H9 (cell line): ENCODE results near the gene TRIM59. TPM values are rescaled to one million over a fixed set of nuclear protein-coding genes. Genes with fewer than 3 reads are reported as not detected.

Source experiments
- DNase-seq: peaks from one replicate; pipeline ENCODE4 v3.0.0-alpha.2; 2017
- H2AFZ ChIP-seq: one replicate; pipeline ENCODE4 v1.6.1; 2013; ENCODE audit warnings: mild to moderate bottlenecking, low read length, control low read depth, moderate library complexity
- H2AK5ac ChIP-seq: 2 replicates; pipeline ENCODE4 v1.6.1; 2013; ENCODE audit warnings: low read length, control low read depth, mixed read lengths; ENCODE audit not compliant: insufficient read length
- H2BK120ac ChIP-seq: one replicate; pipeline ENCODE4 v1.6.1; 2013; ENCODE audit warnings: low read depth, mild to moderate bottlenecking, low read length, control low read depth, inconsistent platforms; ENCODE audit not compliant: poor library complexity, severe bottlenecking
- H2BK12ac ChIP-seq: 2 replicates; pipeline ENCODE4 v1.6.1; 2013; ENCODE audit warnings: low read length, control low read depth, mixed read lengths, low read depth; ENCODE audit not compliant: insufficient read length
- H2BK15ac ChIP-seq: 2 replicates; pipeline ENCODE4 v1.6.1; 2013; ENCODE audit warnings: low read depth, low read length, control low read depth
- H2BK20ac ChIP-seq: one replicate; pipeline ENCODE4 v1.6.1; 2013; ENCODE audit warnings: low read depth, mild to moderate bottlenecking, low read length, control low read depth, inconsistent platforms; ENCODE audit not compliant: poor library complexity, severe bottlenecking
- H2BK5ac ChIP-seq: 2 replicates; pipeline ENCODE4 v1.6.1; 2013; ENCODE audit warnings: low read length, control low read depth, mixed read lengths; ENCODE audit not compliant: insufficient read length
- H3K14ac ChIP-seq: 2 replicates; pipeline ENCODE4 v1.6.1; 2013; ENCODE audit warnings: low read length, control low read depth; ENCODE audit not compliant: insufficient read depth
- H3K18ac ChIP-seq: 2 replicates; pipeline ENCODE4 v1.6.1; 2013; ENCODE audit warnings: low read depth, mild to moderate bottlenecking, mixed read lengths, low read length, control low read depth; ENCODE audit not compliant: insufficient read length
- H3K23ac ChIP-seq: 2 replicates; pipeline ENCODE4 v1.6.1; 2013; ENCODE audit warnings: low read length, control low read depth, mixed read lengths, low read depth; ENCODE audit not compliant: insufficient read length
- H3K23me2 ChIP-seq: 2 replicates; pipeline ENCODE4 v1.6.1; 2013; ENCODE audit warnings: low read depth, mild to moderate bottlenecking, mixed read lengths, low read length, control low read depth; ENCODE audit not compliant: insufficient read length, poor library complexity, severe bottlenecking
- H3K27ac ChIP-seq: 2 replicates; pipeline ENCODE4 v1.5.1; 2013; ENCODE audit warnings: low read length, control low read depth, mixed read lengths, low read depth; ENCODE audit not compliant: insufficient read length
- H3K27me3 ChIP-seq: 2 replicates; pipeline ENCODE4 v1.6.1; 2013; ENCODE audit warnings: low read length, control low read depth, inconsistent platforms; ENCODE audit not compliant: insufficient read depth
- H3K4ac ChIP-seq: 2 replicates; pipeline ENCODE4 v1.6.1; 2013; ENCODE audit warnings: low read depth, mild to moderate bottlenecking, control low read depth, inconsistent platforms, low read length, moderate library complexity
- H3K4me1 ChIP-seq: 2 replicates; pipeline ENCODE4 v1.6.1; 2013; ENCODE audit warnings: low read length, control low read depth, inconsistent platforms; ENCODE audit not compliant: insufficient read depth
- H3K4me2 ChIP-seq: 2 replicates; pipeline ENCODE4 v1.6.1; 2013; ENCODE audit warnings: low read length, control low read depth, mixed read lengths; ENCODE audit not compliant: insufficient read length, insufficient read depth
- H3K56ac ChIP-seq: 2 replicates; pipeline ENCODE4 v1.6.1; 2013; ENCODE audit warnings: low read depth, mild to moderate bottlenecking, mixed read lengths, low read length, control low read depth; ENCODE audit not compliant: insufficient read length
- H3K79me1 ChIP-seq: 2 replicates; pipeline ENCODE4 v1.6.1; 2013; ENCODE audit warnings: low read depth, mild to moderate bottlenecking, moderate library complexity, low read length, control low read depth, inconsistent platforms; ENCODE audit not compliant: insufficient read depth, poor library complexity, severe bottlenecking
- H3K79me2 ChIP-seq: 2 replicates; pipeline ENCODE4 v1.6.1; 2013; ENCODE audit warnings: low read length, control low read depth, inconsistent platforms; ENCODE audit not compliant: insufficient read depth
- H3K9ac ChIP-seq: 2 replicates; pipeline ENCODE4 v1.6.1; 2013; ENCODE audit warnings: low read length, control low read depth, mixed read lengths; ENCODE audit not compliant: insufficient read length; ENCODE audit errors: extremely low read depth
- H3K9me3 ChIP-seq: one replicate; pipeline ENCODE4 v1.6.1; 2013; ENCODE audit warnings: low read depth, low read length, inconsistent platforms; ENCODE audit not compliant: control insufficient read depth
- H3T11ph ChIP-seq: one replicate; pipeline ENCODE4 v1.6.1; 2013; ENCODE audit warnings: mild to moderate bottlenecking, low read length, control low read depth, inconsistent platforms
- H4K20me1 ChIP-seq: one replicate; pipeline ENCODE4 v1.6.1; 2013; ENCODE audit not compliant: control insufficient read depth, insufficient read length, insufficient read depth
- H4K5ac ChIP-seq: 2 replicates; pipeline ENCODE4 v1.6.1; 2013; ENCODE audit warnings: low read depth, mild to moderate bottlenecking, mixed read lengths, low read length, control low read depth; ENCODE audit not compliant: insufficient read length
- H4K8ac ChIP-seq: replicated peaks from 2 replicates; pipeline ENCODE4 v1.6.1; 2013; ENCODE audit warnings: low read length, control low read depth, mixed read lengths, low read depth; ENCODE audit not compliant: insufficient read length
- H4K91ac ChIP-seq: 2 replicates; pipeline ENCODE4 v1.6.1; 2013; ENCODE audit warnings: low read depth, mild to moderate bottlenecking, moderate library complexity, mixed read lengths, low read length, control low read depth; ENCODE audit not compliant: insufficient read length
- H3K27ac Mint-ChIP-seq, 3 experiments: 2 replicates in 2 of 3; 3 replicates in 1 of 3; pipeline ENCODE4 v1.8.0; 2020 to 2021; ENCODE audit warnings: mixed read lengths in 3 of 3, mild to moderate bottlenecking in 1 of 3, moderate library complexity in 1 of 3
- H3K27me3 Mint-ChIP-seq: 2 replicates; pipeline ENCODE4 v1.8.0; 2021; ENCODE audit warnings: low read depth, mild to moderate bottlenecking, moderate library complexity, mixed read lengths
- H3K36me3 Mint-ChIP-seq, 3 experiments: 2 replicates in 2 of 3; 3 replicates in 1 of 3; pipeline ENCODE4 v1.8.0; 2020 to 2021; ENCODE audit warnings: low read depth in 3 of 3, mixed read lengths in 3 of 3; ENCODE audit not compliant: insufficient read depth in 1 of 3
- H3K4me1 Mint-ChIP-seq, 2 experiments: 2 replicates each; pipeline ENCODE4 v1.8.0; 2020; ENCODE audit warnings: mixed read lengths in 2 of 2
- H3K4me3 Mint-ChIP-seq, 2 experiments: 2 replicates in 1 of 2; 3 replicates in 1 of 2; pipeline ENCODE4 v1.8.0; 2020 to 2021; ENCODE audit warnings: mild to moderate bottlenecking in 2 of 2, mixed read lengths in 2 of 2, moderate library complexity in 1 of 2
- H3K9me3 Mint-ChIP-seq, 2 experiments: 2 replicates in 1 of 2; 3 replicates in 1 of 2; pipeline ENCODE4 v1.8.0; 2020; ENCODE audit warnings: mild to moderate bottlenecking in 2 of 2, mixed read lengths in 2 of 2, moderate library complexity in 1 of 2
- CTCF ChIP-seq: fragments of 200-600 bp; sonication (generic); conservative IDR thresholded peaks from 3 replicates; pipeline ENCODE4 v1.8.0; 2021; ENCODE audit warnings: antibody characterized with exemption, mild to moderate bottlenecking
- WGBS: extraction: QIAGEN DNeasy Blood & Tissue Kit; methylation state at CpG from one replicate; pipeline ENCODE4 v1.1.7; 2013; ENCODE audit warnings: missing lambda C conversion rate, low lambda C conversion rate, mixed read lengths; ENCODE audit not compliant: insufficient read length; ENCODE audit errors: extremely low coverage; 5-methylcytosine and 5-hydroxymethylcytosine counted together
- total RNA-seq: library from RNA; stranded (reverse); gene quantifications from 2 replicates; pipeline ENCODE4 v1.2.1, GENCODE V29; 2021

TRIM59 gene
- total RNA-seq, 1 experiment from 2014 or later: 47.6 TPM

GRCh38 chr3:160440687-160441086, 8.9 kb downstream of the TRIM59 start:
- Histone ChIP-seq H3K56ac (no peak overlapping the region), H3K27ac (no peak overlapping the region), H3K79me1 (peaks cover 6% of the 10 kb centered on the region), H4K5ac (no peak overlapping the region), H2BK12ac (no peak overlapping the region), H2BK20ac (no peak overlapping the region), H2BK5ac (no peak overlapping the region), H2AFZ (no peak overlapping the region), H3K9me3 (no peaks in the 10 kb centered on the region), H3K4me2 (no peak overlapping the region), H4K20me1 (no peaks in the 10 kb centered on the region), H3K14ac (no peak overlapping the region), H3T11ph (no peak overlapping the region), H3K9ac (no peak overlapping the region), H4K8ac (no peak overlapping the region), H3K23me2 (no peaks in the 10 kb centered on the region), H2BK120ac (no peak overlapping the region), H3K4me1 (no peaks in the 10 kb centered on the region), H3K79me2 (peaks cover 18% of the 10 kb centered on the region; the same call in 1 of the 2 replicates), H3K18ac (no peak overlapping the region), H3K27me3 (no peaks in the 10 kb centered on the region), H4K91ac (no peak overlapping the region), H2AK5ac (no peak overlapping the region), H2BK15ac (no peak overlapping the region), H3K23ac (no peak overlapping the region), H3K4ac (no peak overlapping the region)
- no peak for DNase-seq
- Mint-ChIP-seq H3K4me1 (peaks cover 18 to 27% of the 10 kb centered on the region in 2 experiments), H3K36me3 (peaks cover 62 to 76% (median 71%) of the 10 kb centered on the region in 3 experiments), H3K27me3 (no peaks in the 10 kb centered on the region; the same call in 1 of the 2 replicates), H3K9me3 (peaks cover 0 to 7% of the 10 kb centered on the region in 2 experiments; a peak in 1 of 5 replicates), H3K4me3 (no peak overlapping the region), H3K27ac (peak overlapping the region in 1 of 3 experiments; percentile 80; a peak in 2 of 7 replicates)
- TF ChIP-seq CTCF: no peak
- no CpG with 5 or more reads among the region's 7 CpGs for WGBS
